Glutamatergic neuron (in vitro differentiated cells): Measurements from ENCODE around the gene KLHL17. TPM values are rescaled to one million over a fixed set of nuclear protein-coding genes. Genes with fewer than 3 reads are reported as not detected.

ENCODE experiments used
- DNase-seq: peaks from one replicate; pipeline ENCODE4 v3.0.0; 2022
- H3K27ac Mint-ChIP-seq: one replicate; pipeline ENCODE4 v1.8.0; 2020; ENCODE audit warnings: mild to moderate bottlenecking, mixed read lengths, inconsistent platforms; ENCODE audit not compliant: unreplicated experiment
- H3K27me3 Mint-ChIP-seq: one replicate; pipeline ENCODE4 v1.8.0; 2020; ENCODE audit warnings: mild to moderate bottlenecking, moderate library complexity, mixed read lengths, inconsistent platforms; ENCODE audit not compliant: unreplicated experiment
- H3K36me3 Mint-ChIP-seq: one replicate; pipeline ENCODE4 v1.8.0; 2020; ENCODE audit warnings: mild to moderate bottlenecking, mixed read lengths, inconsistent platforms; ENCODE audit not compliant: unreplicated experiment
- H3K4me1 Mint-ChIP-seq: one replicate; pipeline ENCODE4 v1.8.0; 2020; ENCODE audit warnings: mild to moderate bottlenecking, low read depth, mixed read lengths, inconsistent platforms; ENCODE audit not compliant: unreplicated experiment
- H3K4me3 Mint-ChIP-seq: one replicate; pipeline ENCODE4 v1.8.0; 2020; ENCODE audit warnings: mild to moderate bottlenecking, mixed read lengths, inconsistent platforms; ENCODE audit not compliant: unreplicated experiment
- H3K9me3 Mint-ChIP-seq: one replicate; pipeline ENCODE4 v1.8.0; 2020; ENCODE audit warnings: mild to moderate bottlenecking, moderate library complexity, mixed read lengths, inconsistent platforms; ENCODE audit not compliant: unreplicated experiment
- total RNA-seq: library from RNA; stranded (reverse); fragmentation: NEBNext Ultra II Directional; extraction: Animal tissue kit (Norgen Biotek cat#: 25700); gene quantifications from one replicate; pipeline ENCODE4 v1.2.1, GENCODE V29; 2021; ENCODE audit not compliant: unreplicated experiment
- TF ChIP-seq, protein P1 (sequence below): fragments of 200-600 bp; sonication (generic); IDR thresholded peaks from one replicate; pipeline ENCODE4 v1.5.0; 2021; ENCODE audit not compliant: partially characterized antibody, unreplicated experiment

KLHL17 gene
- total RNA-seq, 1 donor from 2014 or later = 103 TPM

DNA sequence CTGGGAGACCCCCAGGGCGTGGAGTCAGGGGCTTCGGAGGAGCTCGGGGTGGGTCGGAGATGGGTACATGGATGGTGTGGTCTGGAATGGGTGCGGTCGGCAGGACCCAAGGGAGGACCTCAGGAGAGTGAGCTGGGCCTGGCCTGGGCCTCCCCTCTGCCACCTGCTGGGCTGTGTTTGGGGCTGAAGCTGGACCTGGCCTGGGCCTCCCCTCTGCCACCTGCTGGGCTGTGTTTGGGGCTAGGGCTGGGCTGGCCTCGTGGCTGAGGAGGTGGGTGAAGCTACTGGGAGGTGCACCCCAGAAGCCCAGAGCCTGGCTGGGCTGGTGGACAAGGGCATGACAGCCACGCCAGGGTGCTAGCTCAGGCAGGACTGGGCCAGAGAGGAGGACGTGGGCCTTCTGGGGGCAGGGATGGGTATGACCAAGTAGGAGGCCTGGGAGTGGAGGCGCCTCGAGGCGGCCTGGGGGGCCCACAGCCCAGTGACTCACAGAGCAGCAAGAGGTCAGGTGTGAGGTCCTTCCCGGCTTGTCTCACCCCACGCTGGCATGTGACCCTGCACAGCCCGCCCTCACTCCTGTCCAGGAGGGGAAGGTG is 22.2 kb upstream of the KLHL17 start:
- no peaks in the 10 kb centered on the region for H3K36me3 Mint-ChIP-seq
- peak overlapping the region; percentile 56 for H3K4me3 Mint-ChIP-seq
- H3K4me1 Mint-ChIP-seq = peaks cover 15% of the 10 kb centered on the region
- peaks cover 7% of the 10 kb centered on the region for H3K9me3 Mint-ChIP-seq
- TF ChIP-seq, protein P1, sequence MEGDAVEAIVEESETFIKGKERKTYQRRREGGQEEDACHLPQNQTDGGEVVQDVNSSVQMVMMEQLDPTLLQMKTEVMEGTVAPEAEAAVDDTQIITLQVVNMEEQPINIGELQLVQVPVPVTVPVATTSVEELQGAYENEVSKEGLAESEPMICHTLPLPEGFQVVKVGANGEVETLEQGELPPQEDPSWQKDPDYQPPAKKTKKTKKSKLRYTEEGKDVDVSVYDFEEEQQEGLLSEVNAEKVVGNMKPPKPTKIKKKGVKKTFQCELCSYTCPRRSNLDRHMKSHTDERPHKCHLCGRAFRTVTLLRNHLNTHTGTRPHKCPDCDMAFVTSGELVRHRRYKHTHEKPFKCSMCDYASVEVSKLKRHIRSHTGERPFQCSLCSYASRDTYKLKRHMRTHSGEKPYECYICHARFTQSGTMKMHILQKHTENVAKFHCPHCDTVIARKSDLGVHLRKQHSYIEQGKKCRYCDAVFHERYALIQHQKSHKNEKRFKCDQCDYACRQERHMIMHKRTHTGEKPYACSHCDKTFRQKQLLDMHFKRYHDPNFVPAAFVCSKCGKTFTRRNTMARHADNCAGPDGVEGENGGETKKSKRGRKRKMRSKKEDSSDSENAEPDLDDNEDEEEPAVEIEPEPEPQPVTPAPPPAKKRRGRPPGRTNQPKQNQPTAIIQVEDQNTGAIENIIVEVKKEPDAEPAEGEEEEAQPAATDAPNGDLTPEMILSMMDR = no peak
- H3K27me3 Mint-ChIP-seq = peaks cover 6% of the 10 kb centered on the region
- H3K27ac Mint-ChIP-seq = peak overlapping the region; percentile 82
- DNase-seq = no peak

DNA sequence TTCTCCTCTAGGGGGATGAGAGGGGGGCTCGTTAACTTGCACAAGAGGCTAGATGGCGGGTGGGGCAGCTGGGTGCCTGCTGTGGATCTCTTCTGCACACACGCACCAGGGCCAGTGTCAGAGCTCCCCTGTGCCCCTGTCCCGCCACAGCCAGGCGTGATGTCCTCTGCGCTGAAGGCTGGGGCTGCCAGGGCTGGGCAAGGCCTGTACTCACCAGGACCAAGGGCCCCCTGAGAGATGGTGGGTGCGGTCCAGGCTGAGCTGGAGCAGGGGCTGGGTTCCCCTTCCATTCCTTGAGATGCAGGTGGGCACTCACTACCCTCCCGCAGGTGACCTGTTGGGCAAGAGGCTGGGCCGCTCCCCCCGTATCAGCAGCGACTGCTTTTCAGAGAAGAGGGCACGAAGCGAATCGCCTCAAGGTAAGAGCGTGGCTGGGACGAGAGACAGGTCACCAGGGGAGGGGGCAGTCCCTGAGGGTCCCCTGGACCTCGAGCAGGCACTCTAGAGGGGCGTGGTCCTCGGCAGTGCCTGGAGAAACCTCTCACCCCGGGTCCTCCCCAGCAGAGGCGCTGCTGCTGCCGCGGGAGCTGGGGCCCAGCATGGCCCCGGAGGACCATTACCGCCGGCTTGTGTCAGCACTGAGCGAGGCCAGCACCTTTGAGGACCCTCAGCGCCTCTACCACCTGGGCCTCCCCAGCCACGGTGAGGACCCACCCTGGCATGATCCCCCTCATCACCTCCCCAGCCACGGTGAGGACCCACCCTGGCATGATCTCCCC is 21.5 kb upstream of the KLHL17 start:
- H3K9me3 Mint-ChIP-seq = peaks cover 7% of the 10 kb centered on the region
- H3K27ac Mint-ChIP-seq = no peak overlapping the region
- peaks cover 15% of the 10 kb centered on the region for H3K4me1 Mint-ChIP-seq
- no peak for DNase-seq
- peaks cover 7% of the 10 kb centered on the region for H3K27me3 Mint-ChIP-seq
- no peaks in the 10 kb centered on the region for H3K36me3 Mint-ChIP-seq
- H3K4me3 Mint-ChIP-seq = peak overlapping the region; percentile 11
- TF ChIP-seq, protein P1 = peak; percentile 7

DNA sequence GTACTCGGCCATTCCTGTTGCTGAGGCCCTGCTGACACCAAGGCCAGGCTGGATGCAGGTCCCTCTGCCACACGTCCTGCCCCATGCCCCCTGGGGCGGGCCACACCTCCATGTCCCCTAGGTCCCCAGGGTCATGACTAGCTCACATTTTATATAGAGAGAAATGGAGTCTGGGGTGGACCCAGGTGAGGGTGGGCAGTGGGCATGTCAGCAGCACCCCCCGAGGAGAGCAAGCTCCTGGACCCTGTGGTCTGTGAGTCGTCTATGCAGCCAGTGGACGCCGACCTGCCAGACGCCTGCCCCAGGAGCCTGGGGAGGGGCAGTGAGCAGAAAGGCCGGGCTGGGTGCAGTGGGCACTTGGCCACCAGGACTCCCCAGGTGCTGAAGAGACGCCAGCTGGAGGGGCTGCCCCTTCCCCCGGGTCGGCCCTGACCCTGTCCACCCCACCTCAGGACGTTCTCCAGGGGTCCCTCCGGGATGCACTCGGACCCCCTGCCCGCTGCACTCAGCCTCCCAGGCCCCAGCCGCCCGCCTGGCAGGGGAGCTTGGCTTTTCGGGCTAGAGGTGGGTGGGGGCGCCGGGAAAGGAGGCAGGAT is 20.8 kb upstream of the KLHL17 start:
- DNase-seq = no peak
- no peaks in the 10 kb centered on the region for H3K36me3 Mint-ChIP-seq
- H3K4me3 Mint-ChIP-seq = peak overlapping the region; percentile 11
- H3K27ac Mint-ChIP-seq = no peak overlapping the region
- peaks cover 12% of the 10 kb centered on the region for H3K27me3 Mint-ChIP-seq
- H3K9me3 Mint-ChIP-seq = peaks cover 13% of the 10 kb centered on the region
- H3K4me1 Mint-ChIP-seq = peaks cover 17% of the 10 kb centered on the region
- TF ChIP-seq, protein P1 = no peak

DNA sequence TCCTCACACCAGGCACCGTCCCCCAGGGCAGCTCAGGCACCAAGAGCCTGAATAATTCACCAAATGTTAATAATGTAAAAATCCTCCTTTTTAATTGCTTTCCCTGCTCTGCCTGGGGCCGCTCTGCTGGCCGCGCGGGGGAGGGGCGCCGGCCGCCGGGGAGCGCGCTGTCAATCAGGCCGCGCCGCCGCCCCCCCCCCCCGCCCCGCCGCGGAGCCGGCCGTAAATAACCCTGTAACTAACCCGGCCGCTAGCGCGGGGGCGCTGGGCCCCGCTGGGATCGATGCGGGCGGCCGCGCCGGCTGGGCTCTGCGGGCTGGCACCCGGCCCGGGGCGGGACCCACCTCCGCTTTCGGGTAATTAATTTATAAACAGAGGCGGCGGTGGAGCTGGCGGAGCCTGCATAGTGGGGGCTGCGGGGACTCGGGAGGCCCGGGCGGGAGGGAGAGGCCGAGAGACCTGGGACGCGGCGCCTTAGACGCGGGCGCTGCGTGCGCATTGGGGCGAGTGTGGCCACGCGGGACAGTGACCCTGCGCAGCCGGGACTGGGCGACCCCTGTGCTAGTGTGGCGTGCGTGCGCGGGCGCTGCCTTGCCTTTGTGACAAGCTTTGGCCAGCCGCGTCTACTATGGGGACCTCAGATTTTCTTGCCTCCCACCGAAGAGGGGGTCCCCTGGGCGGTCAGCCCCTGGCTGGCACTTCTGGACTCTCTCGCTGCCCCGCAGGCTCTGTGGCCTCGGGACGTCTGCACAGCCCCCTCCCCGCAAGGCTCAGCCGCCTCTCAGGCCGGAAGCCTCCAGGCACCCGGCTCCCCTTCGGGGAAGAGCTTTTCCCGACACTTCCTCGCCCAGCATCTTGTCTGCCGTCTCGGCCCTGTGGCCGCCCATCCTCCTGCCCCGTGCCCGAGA is 20.0 kb upstream of the KLHL17 start:
- H3K27ac Mint-ChIP-seq = peak overlapping the region; percentile 38
- peak; percentile 71 for DNase-seq
- TF ChIP-seq, protein P1 = no peak
- peaks cover 10% of the 10 kb centered on the region for H3K9me3 Mint-ChIP-seq
- no peaks in the 10 kb centered on the region for H3K36me3 Mint-ChIP-seq
- peaks cover 17% of the 10 kb centered on the region for H3K4me1 Mint-ChIP-seq
- H3K27me3 Mint-ChIP-seq = peaks cover 12% of the 10 kb centered on the region
- H3K4me3 Mint-ChIP-seq = peak overlapping the region; percentile 34
